Measurements from ENCODE around the gene RIMOC1. TPM values are rescaled to one million over a fixed set of nuclear protein-coding genes. Genes with fewer than 3 reads are reported as not detected.

RIMOC1 gene
- total RNA-seq, 4 donors from 2014 or later: 11.6 to 19.1 (median 12.4) TPM

DNA sequence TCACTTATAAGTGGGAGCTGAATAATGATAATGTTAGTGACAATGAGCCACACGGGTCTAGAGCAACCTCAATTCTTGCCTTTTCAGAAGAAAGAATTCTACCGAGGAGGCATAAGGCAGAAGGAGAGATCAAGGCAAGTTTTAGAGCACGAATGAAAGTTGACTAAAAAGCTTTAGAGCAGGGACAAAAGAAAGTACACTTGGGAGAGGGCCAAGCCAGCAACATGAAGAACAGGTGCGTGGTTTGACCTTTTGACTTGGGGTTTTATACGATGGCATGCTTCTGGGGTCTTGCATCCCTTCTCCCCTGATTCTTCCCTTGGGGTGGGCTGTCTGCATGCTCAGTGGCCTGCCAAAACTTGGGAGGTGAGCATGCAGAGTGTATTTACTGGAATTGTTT, 21.4 kb upstream of the RIMOC1 start:
- H3K4me3 ChIP-seq: no peak overlapping the region
- no peaks in the 10 kb centered on the region for H3K9me3 ChIP-seq
- no peak overlapping the region for H3K27ac ChIP-seq
- no peaks in the 10 kb centered on the region for H3K36me3 ChIP-seq
- H3K4me1 ChIP-seq: no peaks in the 10 kb centered on the region
- TF ChIP-seq CTCF (IDR thresholded peaks at IDR 0.05) (no peak), POLR2A (IDR thresholded peaks at IDR 0.05) (no peak)
- H3K27me3 ChIP-seq: no peaks in the 10 kb centered on the region
- no peak for DNase-seq

- no peaks in the 10 kb centered on the region for H3K36me3 ChIP-seq
- H3K9me3 ChIP-seq: no peaks in the 10 kb centered on the region
- TF ChIP-seq POLR2A (IDR thresholded peaks at IDR 0.05) (no peak), CTCF (IDR thresholded peaks at IDR 0.05) (no peak)
- H3K27me3 ChIP-seq: no peaks in the 10 kb centered on the region
- H3K4me3 ChIP-seq: no peak overlapping the region
- H3K4me1 ChIP-seq: no peaks in the 10 kb centered on the region
- H3K27ac ChIP-seq: no peak overlapping the region
- no peak for DNase-seq
Observed at GRCh38 chr5:41883243-41883642, 20.9 kb upstream of the RIMOC1 start.

- no peaks in the 10 kb centered on the region for H3K9me3 ChIP-seq
- H3K4me3 ChIP-seq: no peak overlapping the region
- no peaks in the 10 kb centered on the region for H3K4me1 ChIP-seq
- no peaks in the 10 kb centered on the region for H3K27me3 ChIP-seq
- no peaks in the 10 kb centered on the region for H3K36me3 ChIP-seq
- no peak overlapping the region for H3K27ac ChIP-seq
- TF ChIP-seq POLR2A (IDR thresholded peaks at IDR 0.05) (no peak), CTCF (IDR thresholded peaks at IDR 0.05) (no peak)
- no peak for DNase-seq
Observed at GRCh38 chr5:41883936-41884335, 20.2 kb upstream of the RIMOC1 start.

GRCh38 chr5:41885286-41885685, 18.9 kb upstream of the RIMOC1 start:
- Histone ChIP-seq H3K4me1 (no peaks in the 10 kb centered on the region), H3K27me3 (no peaks in the 10 kb centered on the region), H3K9me3 (no peaks in the 10 kb centered on the region), H3K27ac (no peak overlapping the region), H3K36me3 (no peaks in the 10 kb centered on the region), H3K4me3 (no peak overlapping the region)
- no peak for DNase-seq
- TF ChIP-seq CTCF (IDR thresholded peaks at IDR 0.05) (no peak), POLR2A (IDR thresholded peaks at IDR 0.05) (no peak)

DNA sequence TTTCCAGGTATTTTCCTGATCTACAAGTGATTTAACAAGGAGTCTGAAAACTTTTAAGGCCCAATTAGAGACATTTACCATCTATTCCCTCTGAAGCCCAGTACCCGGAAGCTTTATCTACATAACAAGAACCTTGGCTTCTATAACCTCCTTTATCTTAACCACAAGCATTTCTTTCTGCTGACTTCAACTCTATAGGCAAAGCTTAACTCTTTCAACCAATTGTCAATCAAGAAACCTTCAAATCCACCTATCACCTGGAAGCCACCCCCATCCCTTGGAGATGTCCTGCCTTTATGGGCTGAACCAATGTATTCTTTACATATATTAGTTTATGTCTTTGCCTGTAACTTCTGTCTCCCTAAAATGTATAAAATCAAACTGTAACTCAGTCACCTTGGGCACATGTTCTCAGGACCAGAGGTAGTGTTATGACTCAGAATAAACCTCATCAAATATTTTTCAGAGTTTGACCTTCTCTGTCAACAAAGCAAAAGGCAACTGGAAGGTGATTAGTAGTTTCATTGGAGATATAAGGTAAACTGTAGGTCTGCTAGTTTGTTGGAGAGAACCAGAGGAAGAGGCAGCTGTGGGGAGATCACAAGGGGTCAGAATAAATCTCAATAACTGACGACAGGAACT, 13.0 kb upstream of the RIMOC1 start:
- Histone ChIP-seq H3K27ac (no peak overlapping the region), H3K9me3 (no peaks in the 10 kb centered on the region), H3K4me3 (no peak overlapping the region), H3K4me1 (no peaks in the 10 kb centered on the region), H3K27me3 (no peaks in the 10 kb centered on the region), H3K36me3 (no peaks in the 10 kb centered on the region)
- TF ChIP-seq POLR2A (IDR thresholded peaks at IDR 0.05): no peak
- no peak for TF ChIP-seq CTCF (IDR thresholded peaks at IDR 0.05)
- DNase-seq: no peak

- no peak overlapping the region for H3K27ac ChIP-seq
- no peak overlapping the region for H3K4me3 ChIP-seq
- H3K27me3 ChIP-seq: no peaks in the 10 kb centered on the region
- no peaks in the 10 kb centered on the region for H3K36me3 ChIP-seq
- no peak for TF ChIP-seq POLR2A (IDR thresholded peaks at IDR 0.05)
- no peak for TF ChIP-seq CTCF (IDR thresholded peaks at IDR 0.05)
- no peaks in the 10 kb centered on the region for H3K4me1 ChIP-seq
- DNase-seq: no peak
- H3K9me3 ChIP-seq: no peaks in the 10 kb centered on the region
Observed at GRCh38 chr5:41892031-41892430, 12.1 kb upstream of the RIMOC1 start.
